ENCODE data around the gene UCN. TPM values are rescaled to one million over a fixed set of nuclear protein-coding genes. Genes with fewer than 3 reads are reported as not detected.

The UCN gene
- total RNA-seq, 1 donor from 2014 or later, result not detected

DNA sequence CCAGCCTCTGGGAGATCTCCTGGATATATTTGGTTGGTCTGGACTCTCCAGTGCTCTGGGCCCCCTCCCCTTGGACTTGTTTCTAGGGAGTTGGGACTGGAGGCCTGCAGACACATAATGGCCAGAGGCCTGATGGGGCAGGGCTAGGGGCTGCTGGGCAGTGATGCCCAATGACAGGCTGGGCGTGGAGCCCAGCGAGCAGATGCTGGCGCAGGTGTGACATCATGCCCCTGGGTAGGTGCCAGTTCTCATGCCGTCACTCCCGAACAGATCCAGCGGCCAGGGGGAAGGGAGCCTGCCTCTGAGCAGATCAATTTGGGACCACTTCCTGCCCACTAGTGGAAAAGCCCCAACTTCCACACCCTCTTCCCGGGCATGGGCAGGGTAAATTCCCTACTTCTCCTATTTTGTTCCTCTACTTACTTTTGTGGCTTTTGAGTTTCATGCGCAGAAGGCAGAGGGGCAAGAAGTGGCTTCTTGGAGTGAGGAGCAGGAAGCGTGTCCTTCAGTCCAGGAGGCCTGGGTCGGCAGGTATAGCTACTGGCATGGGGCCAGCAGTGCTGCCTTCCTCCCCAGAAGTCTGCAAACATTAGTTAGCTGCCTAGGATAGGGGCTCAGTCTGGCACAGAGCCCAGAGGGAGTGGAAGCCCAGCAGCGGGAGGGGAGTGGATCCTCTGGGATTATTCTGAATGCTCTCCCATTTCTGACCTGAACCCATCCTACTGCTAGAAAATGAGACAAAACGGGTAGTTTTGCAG lies 8.6 kb upstream of the UCN start:
- H3K9me3 ChIP-seq, result no peaks in the 10 kb centered on the region
- intact Hi-C loops (cut with DNase I), result no loop called here
- no peak for DNase-seq (ENCODE audit: low spot score in 2 of 2)
- TF ChIP-seq, protein P1, sequence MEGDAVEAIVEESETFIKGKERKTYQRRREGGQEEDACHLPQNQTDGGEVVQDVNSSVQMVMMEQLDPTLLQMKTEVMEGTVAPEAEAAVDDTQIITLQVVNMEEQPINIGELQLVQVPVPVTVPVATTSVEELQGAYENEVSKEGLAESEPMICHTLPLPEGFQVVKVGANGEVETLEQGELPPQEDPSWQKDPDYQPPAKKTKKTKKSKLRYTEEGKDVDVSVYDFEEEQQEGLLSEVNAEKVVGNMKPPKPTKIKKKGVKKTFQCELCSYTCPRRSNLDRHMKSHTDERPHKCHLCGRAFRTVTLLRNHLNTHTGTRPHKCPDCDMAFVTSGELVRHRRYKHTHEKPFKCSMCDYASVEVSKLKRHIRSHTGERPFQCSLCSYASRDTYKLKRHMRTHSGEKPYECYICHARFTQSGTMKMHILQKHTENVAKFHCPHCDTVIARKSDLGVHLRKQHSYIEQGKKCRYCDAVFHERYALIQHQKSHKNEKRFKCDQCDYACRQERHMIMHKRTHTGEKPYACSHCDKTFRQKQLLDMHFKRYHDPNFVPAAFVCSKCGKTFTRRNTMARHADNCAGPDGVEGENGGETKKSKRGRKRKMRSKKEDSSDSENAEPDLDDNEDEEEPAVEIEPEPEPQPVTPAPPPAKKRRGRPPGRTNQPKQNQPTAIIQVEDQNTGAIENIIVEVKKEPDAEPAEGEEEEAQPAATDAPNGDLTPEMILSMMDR (IDR thresholded peaks at IDR 0.05), result no peak
- H3K4me1 ChIP-seq, result peaks cover 0 to under 1% of the 10 kb centered on the region in 2 donors
- H3K36me3 ChIP-seq, result peaks cover 0 to 9% of the 10 kb centered on the region in 2 donors
- no peaks in the 10 kb centered on the region for H3K27me3 ChIP-seq
- H3K27ac ChIP-seq, result no peak overlapping the region
- H3K4me3 ChIP-seq, result no peak overlapping the region

DNA sequence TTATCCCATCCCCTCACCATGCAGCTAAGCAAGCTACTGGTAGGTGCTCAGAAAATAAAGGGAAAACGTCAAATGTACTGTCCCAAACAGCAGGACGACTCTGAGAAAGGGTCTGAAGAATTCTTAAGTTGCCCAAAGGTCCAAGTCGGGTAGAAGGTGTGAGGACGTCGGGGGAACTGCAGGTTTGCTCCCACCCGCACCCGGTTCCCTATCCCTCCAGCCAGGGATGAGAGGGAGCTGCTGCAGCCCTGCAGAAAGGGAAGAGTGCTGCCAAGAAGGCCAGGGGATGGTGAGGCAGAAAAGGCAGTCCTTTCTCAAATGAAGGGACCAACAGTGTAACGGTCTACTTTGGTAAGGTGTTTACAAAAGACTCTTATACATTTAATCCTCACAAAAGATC lies 6.9 kb upstream of the UCN start:
- H3K9me3 ChIP-seq, result no peaks in the 10 kb centered on the region
- no peaks in the 10 kb centered on the region for H3K4me1 ChIP-seq
- TF ChIP-seq, protein P1 (IDR thresholded peaks at IDR 0.05), result no peak
- peaks cover 0 to 19% of the 10 kb centered on the region in 2 donors for H3K36me3 ChIP-seq
- DNase-seq (ENCODE audit: low spot score in 2 of 2), result no peak
- no peaks in the 10 kb centered on the region for H3K27me3 ChIP-seq
- no peak overlapping the region for H3K27ac ChIP-seq
- no peak overlapping the region for H3K4me3 ChIP-seq
- intact Hi-C loops (cut with DNase I), result no loop called here

DNA sequence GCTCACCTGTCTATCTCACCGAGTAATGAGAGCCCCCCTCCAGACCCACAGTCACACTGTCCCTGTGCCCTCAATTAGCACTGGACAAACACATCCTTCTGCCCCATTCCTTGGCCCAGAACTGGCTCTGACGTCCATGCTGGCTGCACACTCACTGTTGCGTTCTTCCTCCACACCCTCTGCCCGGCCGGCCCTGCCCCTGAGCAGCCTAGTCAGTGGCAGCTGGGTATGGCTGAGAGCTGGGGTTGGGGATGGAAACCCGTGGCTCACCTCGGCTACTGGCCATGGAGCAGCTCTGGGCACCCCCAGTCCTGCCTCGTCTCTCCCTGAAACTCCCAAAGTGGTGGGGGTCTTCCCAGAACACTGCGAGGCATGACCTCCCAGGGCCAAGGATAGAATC lies 6.5 kb upstream of the UCN start:
- Histone ChIP-seq H3K27me3 (no peaks in the 10 kb centered on the region), H3K4me1 (no peaks in the 10 kb centered on the region), H3K27ac (no peak overlapping the region), H3K4me3 (no peak overlapping the region), H3K9me3 (no peaks in the 10 kb centered on the region), H3K36me3 (peaks cover 0 to 22% of the 10 kb centered on the region in 2 donors)
- intact Hi-C loops (cut with DNase I), result no loop called here
- TF ChIP-seq, protein P1 (IDR thresholded peaks at IDR 0.05), result no peak
- DNase-seq (ENCODE audit: low spot score in 2 of 2), result no peak

DNA sequence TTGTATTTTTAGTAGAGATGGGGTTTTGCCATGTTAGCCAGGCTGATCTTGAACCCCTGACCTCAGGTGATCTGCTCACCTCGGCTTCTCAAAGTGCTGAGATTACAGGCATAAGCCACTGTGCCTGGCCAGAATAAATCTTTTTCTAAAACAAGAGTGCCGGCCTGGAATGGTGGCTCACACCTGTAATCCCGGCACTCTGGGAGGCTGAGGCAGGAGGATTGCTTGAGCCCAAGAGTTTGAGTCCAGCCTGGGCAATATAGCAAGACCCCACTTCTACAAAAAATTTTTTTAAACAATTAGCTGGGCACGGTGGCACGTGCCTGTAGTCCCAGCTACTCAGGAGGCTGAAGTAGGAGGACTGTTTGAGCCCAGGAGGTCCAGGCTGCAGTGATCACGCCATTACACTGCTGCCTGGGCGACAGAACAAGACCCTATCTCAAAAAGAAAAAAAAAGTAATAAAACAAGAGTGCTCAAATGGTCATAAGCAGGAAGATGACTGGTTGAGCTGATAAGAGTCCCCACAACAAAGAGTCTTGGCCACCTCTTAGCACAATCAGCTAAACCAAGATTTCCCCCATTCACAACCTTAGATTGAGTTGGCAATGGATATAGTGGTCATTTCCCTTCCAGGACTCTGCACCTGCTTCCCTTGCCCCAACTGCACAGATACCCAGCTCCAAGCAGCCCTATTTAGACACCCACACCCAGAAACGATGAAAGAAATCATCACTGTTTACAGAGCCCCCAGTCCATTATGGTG lies 5.8 kb upstream of the UCN start:
- TF ChIP-seq, protein P1 (IDR thresholded peaks at IDR 0.05), result no peak
- no peaks in the 10 kb centered on the region for H3K9me3 ChIP-seq
- no peaks in the 10 kb centered on the region for H3K27me3 ChIP-seq
- H3K27ac ChIP-seq, result no peak overlapping the region
- H3K4me3 ChIP-seq, result no peak overlapping the region
- intact Hi-C loops (cut with DNase I), result no loop called here
- H3K36me3 ChIP-seq, result peaks cover 0 to 27% of the 10 kb centered on the region in 2 donors
- no peak for DNase-seq (ENCODE audit: low spot score in 2 of 2)
- H3K4me1 ChIP-seq, result no peaks in the 10 kb centered on the region

DNA sequence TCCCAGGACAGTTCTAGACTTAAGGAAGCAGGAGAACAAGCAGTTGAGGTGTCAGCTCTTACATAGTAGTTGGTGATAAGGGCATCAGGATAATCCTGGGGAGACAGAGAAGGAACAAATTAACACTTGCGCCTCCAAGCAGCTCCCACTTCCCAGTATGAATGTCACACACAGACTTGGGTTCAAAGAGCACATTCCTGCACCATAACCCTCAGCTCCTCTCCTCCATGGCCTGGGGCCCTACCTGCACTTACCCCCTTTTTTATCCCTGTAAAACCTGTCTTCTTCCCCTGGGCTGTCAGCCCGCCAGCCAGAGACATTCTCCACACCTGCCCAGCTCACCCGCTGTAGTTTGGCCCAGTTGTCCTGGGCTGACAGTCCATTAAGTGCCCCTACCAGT lies 3.9 kb upstream of the UCN start:
- Histone ChIP-seq H3K36me3 (peaks cover 0 to 27% of the 10 kb centered on the region in 2 donors), H3K27ac (no peak overlapping the region), H3K4me3 (no peak overlapping the region), H3K9me3 (no peaks in the 10 kb centered on the region), H3K27me3 (peaks cover 8% of the 10 kb centered on the region), H3K4me1 (peaks cover 0 to 10% of the 10 kb centered on the region in 2 donors)
- TF ChIP-seq, protein P1 (IDR thresholded peaks at IDR 0.05), result no peak
- intact Hi-C loops (cut with DNase I), result no loop called here
- DNase-seq (ENCODE audit: low spot score in 2 of 2), result no peak
